ENCODE results near the gene DDX11.
"Not testable (repeated sequence)": the region's sequence is repeated elsewhere in the genome, so short reads cannot be mapped to it uniquely, and the experiment has no call there.

DDX11 gene

DNA sequence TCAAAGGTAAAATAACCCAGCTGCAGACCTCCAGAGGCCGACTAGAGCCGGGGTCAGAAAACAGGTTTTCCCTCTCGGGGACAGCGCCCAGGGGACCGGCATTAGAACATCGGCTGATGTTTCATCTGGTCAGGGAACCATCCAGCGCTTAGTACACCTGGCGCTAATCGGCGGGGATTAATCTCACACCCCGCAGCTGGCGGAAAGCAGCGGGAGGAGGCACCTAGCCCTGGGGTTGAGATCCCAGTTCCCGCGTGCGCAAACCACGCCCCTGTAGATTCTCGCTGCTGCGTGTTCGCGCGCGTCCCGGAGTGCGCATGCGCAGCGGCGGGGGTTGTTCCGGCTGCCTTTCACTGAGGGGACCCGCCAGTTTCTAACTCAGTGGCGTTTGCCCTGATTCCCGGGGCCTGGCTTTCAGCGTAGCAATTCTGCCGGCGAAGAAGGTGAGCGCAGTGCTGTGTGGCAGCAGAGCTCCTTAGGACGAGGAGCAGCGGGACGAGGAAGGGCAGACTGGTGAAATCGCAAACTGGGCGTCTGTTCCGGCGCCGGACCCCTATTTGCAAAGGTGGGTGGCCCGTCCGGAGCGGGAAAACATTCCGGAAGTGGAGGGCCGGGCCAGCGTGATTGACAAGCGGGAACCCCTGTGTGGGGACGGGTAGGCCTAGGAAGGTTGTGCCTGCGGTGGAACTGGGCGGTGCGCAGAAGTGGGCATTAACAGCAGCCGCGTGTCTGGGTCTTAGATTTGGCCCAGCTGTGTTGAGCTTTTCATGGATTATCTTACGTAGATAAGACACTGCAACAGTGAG lies at the start of gene DDX11:
Gene DDX11 (plus strand): TSS at position 334 of the 806 bp plus-strand sequence. CDS start 4,534 bp downstream, outside the sequence.
- peak; percentile 84 to 85 for DNase-seq

DNA sequence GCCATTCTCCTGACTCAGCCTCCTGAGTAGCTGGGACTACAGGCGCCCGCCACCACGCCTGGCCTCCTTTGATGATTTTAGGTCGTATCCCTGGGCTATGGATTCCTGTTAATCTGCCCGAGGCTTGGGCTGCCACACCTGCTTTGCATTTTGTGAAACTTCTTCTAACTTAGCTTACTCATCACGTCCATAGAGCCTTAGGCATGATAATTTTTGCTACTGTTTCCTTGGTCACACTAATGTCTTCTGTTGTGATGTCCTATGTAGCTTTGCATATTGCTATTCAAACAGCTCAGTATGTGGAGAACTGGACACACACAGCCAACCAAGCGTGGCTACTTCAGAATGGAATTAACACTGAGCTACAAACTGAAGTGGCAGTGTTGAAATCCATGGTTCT lies 47.5 kb upstream of the DDX11 start:
- DNase-seq: no peak

GRCh38 chr12:31027006-31027405 lies 46.7 kb upstream of the DDX11 start:
- not testable (repeated sequence) for DNase-seq

GRCh38 chr12:31029468-31029867 lies 44.2 kb upstream of the DDX11 start:
- DNase-seq: no peak

DNA sequence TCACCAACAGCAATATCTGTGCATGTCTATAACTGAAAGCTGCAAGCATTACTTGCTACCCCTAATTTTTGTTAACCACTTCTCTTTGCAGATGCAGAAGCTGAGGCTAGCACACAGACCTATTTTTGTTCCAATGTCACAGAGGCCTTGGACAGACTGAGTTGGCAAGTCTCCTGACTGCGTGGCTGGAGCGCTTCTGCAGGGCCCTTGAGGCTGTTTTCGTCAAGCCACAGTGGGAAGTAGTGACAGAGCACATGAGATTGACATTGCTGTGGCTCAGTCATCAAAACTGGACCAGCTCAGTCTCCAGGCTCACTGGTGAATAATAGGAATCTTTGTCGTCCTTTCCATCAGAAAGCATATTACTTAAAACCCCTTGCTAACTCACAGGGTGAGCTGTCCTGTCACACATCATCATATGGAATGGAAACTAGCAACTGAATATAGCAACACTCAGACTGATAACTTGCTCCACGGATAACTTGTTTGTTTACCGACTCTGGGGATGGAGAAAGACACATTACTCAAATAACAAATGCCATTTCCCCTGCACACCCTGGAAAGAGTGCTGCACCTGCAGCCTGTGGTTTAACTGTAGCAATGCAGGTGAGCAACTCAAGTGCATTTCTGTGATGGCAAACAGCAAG lies 43.6 kb upstream of the DDX11 start:
- no peak for DNase-seq

DNA sequence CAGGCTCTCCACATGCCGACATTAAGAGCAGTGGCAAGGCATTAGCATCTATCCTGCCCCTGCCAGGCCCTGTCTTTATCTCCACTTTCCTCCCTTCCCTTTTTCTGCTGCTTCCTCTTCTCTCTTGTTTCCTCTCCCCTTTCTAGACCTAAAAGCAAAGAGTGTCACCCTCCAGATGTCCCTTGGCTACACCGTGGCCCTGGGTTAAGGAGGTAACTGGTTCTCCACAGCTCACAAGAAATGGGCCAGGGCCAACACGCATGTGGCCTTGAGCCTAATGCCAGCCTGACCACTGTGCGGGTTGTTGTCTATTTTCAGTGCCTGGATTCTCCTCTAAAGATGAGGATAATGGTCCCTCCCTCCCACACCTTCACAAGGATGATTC lies 41.7 kb upstream of the DDX11 start:
- no peak for DNase-seq

GRCh38 chr12:31033146-31033545 lies 40.5 kb upstream of the DDX11 start:
- no peak for DNase-seq

DNA sequence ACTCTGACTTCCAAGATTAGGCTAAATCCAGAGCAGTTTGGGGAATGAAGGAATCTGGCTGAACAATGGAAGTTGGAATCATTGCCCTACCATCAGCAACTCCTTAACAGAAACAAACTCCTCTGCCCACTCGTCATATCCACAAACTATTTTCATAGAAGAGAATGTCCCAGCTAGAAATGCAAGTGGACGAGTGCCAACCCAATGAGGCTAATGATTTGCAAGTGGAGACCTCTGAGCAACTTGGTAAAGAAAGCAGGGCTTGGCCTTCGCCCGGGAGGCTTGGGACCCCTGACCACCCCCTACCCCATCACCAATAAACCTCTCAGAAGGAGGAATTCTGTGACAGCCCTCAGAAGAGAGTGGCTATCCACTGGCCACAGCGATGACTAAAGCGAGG lies 40.0 kb upstream of the DDX11 start:
- no peak for DNase-seq

GRCh38 chr12:31034372-31034771 lies 39.3 kb upstream of the DDX11 start:
- no peak for DNase-seq

DNA sequence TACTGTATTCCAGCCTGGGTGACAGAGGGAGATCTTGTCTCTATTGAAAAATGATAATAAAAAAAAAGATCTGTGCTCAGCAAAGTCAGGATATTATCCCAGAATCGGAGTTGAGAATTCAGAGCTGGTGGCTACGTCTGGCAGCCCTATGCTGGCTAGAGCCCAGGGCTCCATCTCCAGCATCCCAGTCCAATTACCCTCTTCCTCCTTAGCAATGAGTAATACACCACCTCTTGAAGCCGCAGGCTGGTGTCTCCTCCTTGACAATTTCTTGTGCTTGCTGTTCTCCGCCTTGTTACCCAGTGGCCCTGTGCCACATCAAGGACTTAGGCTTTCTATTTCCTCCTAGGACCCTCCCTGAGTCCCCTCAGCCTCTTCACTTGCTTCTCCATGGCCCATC lies 38.4 kb upstream of the DDX11 start:
- no peak for DNase-seq

- no peak for DNase-seq
These were observed 37.5 kb upstream of the DDX11 start for GRCh38 chr12:31035967-31036665.

GRCh38 chr12:31037028-31037427 lies 36.6 kb upstream of the DDX11 start:
- no peak for DNase-seq

DNA sequence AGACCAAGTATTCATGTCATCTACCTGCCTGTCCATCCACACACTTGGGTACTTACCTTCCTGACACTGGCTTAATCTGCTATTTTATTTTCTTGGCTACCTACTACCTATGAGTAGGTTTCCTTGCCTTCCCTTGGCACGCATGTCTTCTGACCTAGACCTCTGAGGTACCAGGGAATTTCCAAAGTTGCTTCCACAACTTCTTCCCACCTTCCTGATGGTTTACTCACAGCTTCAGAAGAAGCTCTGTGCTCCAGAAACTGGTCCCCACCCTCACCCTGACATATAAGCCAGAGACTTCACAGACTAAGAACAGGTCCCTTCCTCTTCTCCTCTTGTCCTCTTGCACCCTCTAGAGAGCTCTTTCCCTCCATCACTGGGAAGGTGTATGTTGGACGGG lies 35.7 kb upstream of the DDX11 start:
- DNase-seq: no peak

DNA sequence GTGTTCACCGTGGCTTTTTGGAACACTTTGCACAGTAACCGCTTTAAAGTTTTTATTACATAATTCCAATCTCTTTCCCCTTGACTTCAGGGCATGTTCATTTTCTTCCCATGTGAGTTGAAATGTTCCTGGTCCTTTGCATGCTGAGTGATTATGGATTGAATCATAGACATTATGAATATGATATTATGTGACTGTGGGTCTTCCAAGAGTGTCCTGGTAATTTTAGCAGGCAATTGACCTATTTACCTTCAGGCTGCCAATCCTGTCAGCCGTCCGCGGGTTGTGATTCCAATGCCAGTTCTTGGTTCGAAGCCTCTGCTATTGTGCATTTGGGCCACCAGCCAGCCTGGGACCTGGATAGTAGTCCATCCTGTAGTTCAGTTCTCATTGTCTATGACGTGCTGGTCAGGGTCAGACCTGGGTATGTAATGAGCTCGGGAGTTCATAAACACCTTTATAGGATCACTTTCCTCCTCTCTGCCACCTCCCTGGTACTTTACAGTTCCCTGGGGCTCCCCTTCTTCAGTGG lies 32.6 kb upstream of the DDX11 start:
- no peak for DNase-seq

DNA sequence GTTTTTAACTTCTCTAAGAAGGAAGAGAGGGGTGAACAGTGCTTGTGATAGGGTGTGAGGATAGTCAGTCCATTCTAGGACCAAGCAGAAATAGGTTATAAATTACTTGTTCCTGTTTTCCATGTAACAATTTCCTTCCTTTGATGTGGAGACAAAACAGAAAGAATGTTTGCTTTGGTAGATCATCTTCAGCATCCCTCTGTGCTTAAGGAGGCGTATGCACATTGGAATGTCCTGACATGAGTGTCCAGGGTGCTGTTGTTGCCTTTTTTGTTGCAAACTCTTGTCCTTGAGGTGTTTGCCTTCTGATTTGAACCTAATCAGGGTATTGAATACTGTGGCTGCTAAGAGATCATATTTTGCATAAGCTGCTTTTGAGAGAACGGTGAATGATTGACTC lies 23.5 kb upstream of the DDX11 start:
- not testable (repeated sequence) for DNase-seq

DNA sequence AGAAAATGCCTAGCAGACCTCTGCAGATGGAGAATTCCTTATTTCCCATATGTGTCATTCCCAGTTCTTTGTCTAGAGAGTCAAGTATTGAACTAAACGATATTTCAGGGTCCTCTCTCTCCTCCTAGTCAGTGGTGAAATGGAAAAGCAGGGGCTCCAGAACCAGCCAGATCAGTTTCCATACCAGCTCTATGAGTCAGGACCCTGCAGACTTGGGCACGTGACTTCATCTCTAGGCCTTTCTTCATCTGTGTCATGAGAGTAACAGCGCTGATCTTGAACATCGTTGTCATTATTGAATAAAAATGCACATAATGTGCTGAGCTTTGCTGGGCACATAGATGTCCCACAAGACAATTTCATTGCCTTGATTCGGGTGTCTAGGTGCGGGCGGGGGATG lies 23.1 kb upstream of the DDX11 start:
- DNase-seq: not testable (repeated sequence)

DNA sequence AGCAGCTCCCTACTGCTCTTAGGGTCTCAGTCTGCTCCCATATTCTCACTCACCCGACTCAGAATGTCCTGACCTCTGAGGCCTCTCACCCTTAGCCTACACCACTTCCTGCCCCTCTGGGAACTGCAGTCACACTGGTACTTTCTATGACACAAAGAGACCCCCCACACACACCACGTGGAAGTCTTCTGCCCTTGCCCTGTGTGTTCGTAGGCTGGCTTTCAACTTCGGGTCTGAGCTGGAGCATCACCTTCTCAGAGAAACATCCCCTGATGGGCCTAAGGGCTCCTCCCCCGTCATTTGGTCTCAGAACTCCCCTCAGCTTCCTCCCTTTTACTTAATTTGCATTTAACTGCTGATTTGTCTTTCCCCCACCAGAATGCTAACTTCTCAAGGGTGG lies 22.0 kb upstream of the DDX11 start:
- peak in 1 of 2 donors; percentile 16 for DNase-seq

DNA sequence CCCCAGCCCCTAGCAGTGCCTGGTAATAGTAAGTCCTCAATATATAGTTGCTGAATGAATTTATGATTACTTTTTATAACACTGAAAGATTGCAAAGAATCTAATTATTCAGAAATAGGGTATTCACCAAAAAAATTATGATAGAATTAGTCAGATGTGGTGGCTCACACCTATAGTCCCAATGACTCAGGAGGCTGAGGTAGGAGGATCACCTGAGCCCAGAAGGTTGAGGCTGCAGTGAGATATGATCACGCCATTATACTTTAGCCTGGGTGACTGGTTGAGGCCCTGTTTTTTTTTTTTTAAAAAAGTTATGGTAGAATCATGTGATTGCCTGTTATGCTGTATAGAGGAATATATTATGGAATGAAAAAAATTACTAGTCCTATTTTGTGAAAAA lies 21.5 kb upstream of the DDX11 start:
- not testable (repeated sequence) for DNase-seq

GRCh38 chr12:31052666-31053439 lies 20.8 kb upstream of the DDX11 start:
- not testable (repeated sequence) for DNase-seq

DNA sequence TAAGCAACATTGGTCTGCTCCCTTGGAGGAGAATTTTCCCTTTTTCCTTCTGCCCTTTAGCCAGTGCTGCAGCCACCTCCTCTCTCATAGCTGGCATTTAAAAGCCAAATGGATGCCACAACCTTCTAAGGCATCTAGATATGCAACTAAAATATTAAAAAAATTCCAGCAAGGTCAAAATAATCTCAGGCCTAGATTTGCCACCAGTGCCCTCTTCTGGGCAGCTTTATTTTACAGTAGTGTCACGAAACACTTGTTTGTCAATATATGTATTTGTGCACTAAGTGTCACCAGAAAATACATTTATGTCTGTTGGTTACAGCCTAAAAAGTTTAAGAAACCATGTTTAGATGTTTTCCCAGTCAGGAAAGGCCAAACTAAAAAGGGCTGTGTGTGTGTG lies 19.7 kb upstream of the DDX11 start:
- DNase-seq: peak in 1 of 2 donors; percentile 4

- DNase-seq: no peak
These were observed 16.0 kb upstream of the DDX11 start for GRCh38 chr12:31057671-31058070.

- DNase-seq: not testable (repeated sequence)
These were observed 7.5 kb upstream of the DDX11 start for GRCh38 chr12:31066196-31066595.

DNA sequence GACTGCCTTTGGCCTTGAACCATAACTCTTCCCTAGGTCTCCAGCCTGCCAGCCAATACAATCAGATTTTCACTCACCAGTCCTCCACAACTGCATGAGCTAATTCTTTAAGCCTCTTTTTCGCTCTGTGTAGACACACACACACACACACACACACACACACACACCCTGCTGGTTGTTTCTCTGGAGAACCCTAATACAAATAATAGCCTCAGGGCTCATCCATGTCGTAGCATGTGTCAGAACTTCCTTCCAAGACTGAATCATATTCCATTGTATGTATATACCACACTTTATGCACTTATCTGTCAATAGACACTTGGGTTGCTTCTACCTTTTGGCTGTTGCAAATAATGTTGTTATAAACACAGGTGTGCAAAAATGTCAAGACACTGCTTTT lies 6.0 kb upstream of the DDX11 start:
- not testable (repeated sequence) for DNase-seq
